ENCODE data around the gene PRAMEF33. TPM values are rescaled to one million over a fixed set of nuclear protein-coding genes. Genes with fewer than 3 reads are reported as not detected.
"Not testable (repeated sequence)": the region's sequence is repeated elsewhere in the genome, so short reads cannot be mapped to it uniquely, and the experiment has no call there.

Gene PRAMEF33
- not detected for total RNA-seq
- long read RNA-seq, result 0 reads

- intact Hi-C loops (cut with DNase I), result not testable (repeated sequence)
Observed at GRCh38 chr1:13303239-13303638, at the start of gene PRAMEF33. Gene PRAMEF33, plus strand, starts transcription at chr1:13303539. Its CDS starts 2,416 bp downstream, at chr1:13305955.

GRCh38 chr1:13253898-13254297 is 49.4 kb upstream of the PRAMEF33 start, which contains the start of gene PRAMEF5:
Gene PRAMEF5, plus strand, starts transcription at chr1:13254198. Its CDS starts 5,071 bp downstream, at chr1:13259269.
- DNase-seq (ENCODE audit: low spot score); intact Hi-C loops (cut with DNase I): not testable (repeated sequence)

More at GRCh38 chr1:13303239-13303638, at the start of gene PRAMEF33:
- not testable (repeated sequence) for DNase-seq (ENCODE audit: low spot score)

- DNase-seq (ENCODE audit: low spot score); intact Hi-C loops (cut with DNase I): not testable (repeated sequence)
Observed at GRCh38 chr1:13265124-13265523, 38.2 kb upstream of the PRAMEF33 start.

GRCh38 chr1:13277016-13277415 is 26.3 kb upstream of the PRAMEF33 start:
- intact Hi-C loops (cut with DNase I); DNase-seq (ENCODE audit: low spot score): not testable (repeated sequence)

- intact Hi-C loops (cut with DNase I); DNase-seq (ENCODE audit: low spot score): not testable (repeated sequence)
Observed at GRCh38 chr1:13279617-13280016, 23.7 kb upstream of the PRAMEF33 start.

GRCh38 chr1:13285037-13285436 is 18.3 kb upstream of the PRAMEF33 start, which contains the start of gene PRAMEF8:
Gene PRAMEF8, minus strand, starts transcription at chr1:13285137. Its CDS starts 1,046 bp downstream, at chr1:13284091.
- intact Hi-C loops (cut with DNase I); DNase-seq (ENCODE audit: low spot score): not testable (repeated sequence)

- intact Hi-C loops (cut with DNase I); DNase-seq (ENCODE audit: low spot score): not testable (repeated sequence)
Observed at GRCh38 chr1:13289030-13289429, 14.3 kb upstream of the PRAMEF33 start.

- DNase-seq (ENCODE audit: low spot score); intact Hi-C loops (cut with DNase I): not testable (repeated sequence)
Observed at GRCh38 chr1:13297216-13297931, 6.0 kb upstream of the PRAMEF33 start.

GRCh38 chr1:13298699-13299098 is 4.6 kb upstream of the PRAMEF33 start:
- intact Hi-C loops (cut with DNase I), result not testable (repeated sequence)

GRCh38 chr1:13302197-13302596 is 1.1 kb upstream of the PRAMEF33 start:
- intact Hi-C loops (cut with DNase I); DNase-seq (ENCODE audit: low spot score): not testable (repeated sequence)

More at GRCh38 chr1:13298699-13299098, 4.6 kb upstream of the PRAMEF33 start:
- not testable (repeated sequence) for DNase-seq (ENCODE audit: low spot score)

GRCh38 chr1:13315281-13315680 is 11.9 kb downstream of the PRAMEF33 start, which contains the start of gene PRAMEF15:
Gene PRAMEF15, plus strand, starts transcription at chr1:13315581. Its CDS starts 2,827 bp downstream, at chr1:13318408.
- DNase-seq (ENCODE audit: low spot score); intact Hi-C loops (cut with DNase I): not testable (repeated sequence)

GRCh38 chr1:13342496-13342895 is 39.2 kb downstream of the PRAMEF33 start:
- DNase-seq (ENCODE audit: low spot score); intact Hi-C loops (cut with DNase I): not testable (repeated sequence)

GRCh38 chr1:13347034-13347433 is 43.7 kb downstream of the PRAMEF33 start, which contains the start of gene PRAMEF14:
Gene PRAMEF14, minus strand, starts transcription at chr1:13347134. Its CDS starts 1,820 bp downstream, at chr1:13345314.
- DNase-seq (ENCODE audit: low spot score); intact Hi-C loops (cut with DNase I): not testable (repeated sequence)

- intact Hi-C loops (cut with DNase I), result not testable (repeated sequence)
Observed at GRCh38 chr1:13353476-13353875, 50.1 kb downstream of the PRAMEF33 start.

GRCh38 chr1:13354475-13354874 is 51.1 kb downstream of the PRAMEF33 start:
- intact Hi-C loops (cut with DNase I); DNase-seq (ENCODE audit: low spot score): not testable (repeated sequence)

More at GRCh38 chr1:13353476-13353875, 50.1 kb downstream of the PRAMEF33 start:
- not testable (repeated sequence) for DNase-seq (ENCODE audit: low spot score)

- intact Hi-C loops (cut with DNase I); DNase-seq (ENCODE audit: low spot score): not testable (repeated sequence)
Observed at GRCh38 chr1:13356774-13357173, 53.4 kb downstream of the PRAMEF33 start.

Measured in cardiac septum (tissue), 1 donor.